Measurements from ENCODE around the gene LRRC25.

Gene LRRC25

GRCh38 chr19:18346091-18346490 is 51.3 kb downstream of the LRRC25 start:
- peak; percentile 67 for DNase-seq (ENCODE audit: low spot score)

DNA sequence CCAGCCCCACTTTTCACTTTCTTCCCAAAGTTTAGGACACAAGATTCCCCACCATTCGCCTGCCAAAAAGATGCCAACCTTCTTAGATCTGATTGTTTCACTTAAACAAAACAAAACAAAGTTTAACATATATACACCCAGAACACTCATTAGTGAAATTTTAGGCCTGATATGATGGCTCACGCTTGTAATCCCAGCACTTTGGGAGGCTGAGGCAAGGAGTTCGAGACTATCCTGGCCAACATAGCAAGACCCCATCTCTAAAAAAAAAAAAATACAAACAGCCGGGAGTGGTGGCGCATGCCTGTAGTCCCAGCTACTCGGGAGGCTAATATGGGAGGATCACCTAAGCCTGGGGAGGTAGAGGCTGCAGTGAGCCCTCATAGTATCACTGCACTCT is 52.1 kb downstream of the LRRC25 start:
- no peak for DNase-seq (ENCODE audit: low spot score)

GRCh38 chr19:18344582-18344950 is 52.9 kb downstream of the LRRC25 start:
- DNase-seq (ENCODE audit: low spot score): no peak

DNA sequence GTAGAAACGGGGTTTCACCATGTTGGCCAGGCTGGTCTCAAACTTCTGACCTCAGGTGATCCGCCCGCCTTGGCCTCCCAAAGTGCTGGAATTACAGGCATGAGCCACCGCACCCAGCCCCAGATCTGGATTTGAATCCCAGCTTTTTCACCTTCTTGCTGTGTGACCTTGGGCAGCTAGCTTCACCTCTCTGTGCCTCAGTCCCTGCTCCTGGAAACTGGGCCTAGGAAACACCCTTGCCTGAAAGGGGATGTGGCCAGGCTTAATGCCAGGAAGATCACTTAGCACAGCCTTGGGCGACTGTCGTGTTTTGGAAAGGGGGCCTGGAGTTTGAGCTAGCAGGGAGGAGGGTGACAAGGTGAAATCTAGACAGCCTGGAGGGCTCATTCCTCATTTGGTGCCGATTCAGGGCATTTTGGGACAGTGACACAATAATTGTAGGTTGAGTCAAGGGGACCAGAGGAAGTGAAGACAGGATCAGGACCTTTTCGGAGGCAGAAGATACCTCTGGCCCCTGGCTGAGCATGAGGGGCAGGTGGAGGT is 55.3 kb downstream of the LRRC25 start:
- no peak for DNase-seq (ENCODE audit: low spot score)

Measured in putamen (tissue), 1 donor.